Daoy (cell line): Measurements from ENCODE around the gene RFK. TPM values are rescaled to one million over a fixed set of nuclear protein-coding genes. Genes with fewer than 3 reads are reported as not detected.

Source experiments
- total RNA-seq: library from RNA; depleted of rRNA; stranded (reverse); fragments of >200 nt; shearing (Covaris generic); gene quantifications from 2 replicates; pipeline ENCODE4 v1.2.3, GENCODE V29; 2014; rRNA removed

The RFK gene
- total RNA-seq, 1 experiment from 2014 or later, result 44.1 TPM

Other genes with a start within 250 kb of the RFK start
- gene GCNT1, start 64.8 kb upstream of the RFK start, total RNA-seq, result 5.5 and 6.4 TPM in 2 replicates